ENCODE measurements around the gene DUSP9. TPM values are rescaled to one million over a fixed set of nuclear protein-coding genes. Genes with fewer than 3 reads are reported as not detected.

Gene DUSP9
- total RNA-seq, 1 donor from 2014 or later = not detected

DNA sequence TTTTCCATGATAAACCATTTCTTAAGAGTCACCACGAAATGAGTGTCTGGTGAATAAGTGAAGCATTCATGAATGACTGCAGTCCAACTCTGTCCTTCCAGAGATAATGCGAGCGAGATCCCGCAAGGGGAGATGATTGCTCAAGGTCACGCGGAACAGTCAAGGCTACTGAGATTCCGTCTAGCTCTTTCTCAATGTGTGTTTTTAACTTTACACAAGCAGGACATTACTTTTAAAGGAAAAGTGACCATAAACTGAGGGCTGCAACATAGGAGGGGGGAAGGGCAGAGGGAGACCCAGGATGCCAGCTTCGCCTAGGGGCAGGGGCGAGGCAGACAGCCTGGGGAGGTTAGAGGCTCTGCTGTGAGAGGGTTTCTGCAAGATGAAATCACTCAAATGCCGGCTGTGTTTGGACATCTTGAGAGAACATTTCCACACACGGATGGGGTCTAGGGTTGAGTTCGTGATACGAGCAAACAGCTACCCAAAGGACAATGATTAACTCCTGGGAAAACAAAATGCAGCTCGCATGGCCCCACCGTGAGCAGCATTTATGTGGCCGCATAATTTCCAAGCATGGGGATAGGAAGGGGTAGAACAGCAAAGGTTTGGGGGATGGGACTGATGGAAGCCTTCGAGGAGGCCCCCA lies 24.2 kb upstream of the DUSP9 start:
- no peaks in the 10 kb centered on the region for H3K9me3 Mint-ChIP-seq
- TF ChIP-seq CTCF (IDR thresholded peaks at IDR 0.05) = no peak
- intact Hi-C loops (cut with micrococcal nuclease) = no loop called here
- no peaks in the 10 kb centered on the region for H3K36me3 Mint-ChIP-seq (ENCODE audit: low read depth)
- peaks cover 12% of the 10 kb centered on the region for H3K27me3 Mint-ChIP-seq
- H3K4me3 Mint-ChIP-seq = no peak overlapping the region
- no peak overlapping the region for H3K27ac Mint-ChIP-seq
- no peaks in the 10 kb centered on the region for H3K4me1 Mint-ChIP-seq
- no peak for DNase-seq
- POLR2A ChIA-PET = no interaction called here
- CTCF ChIA-PET = no interaction called here
- no peak for ATAC-seq (ENCODE audit: low read depth)

DNA sequence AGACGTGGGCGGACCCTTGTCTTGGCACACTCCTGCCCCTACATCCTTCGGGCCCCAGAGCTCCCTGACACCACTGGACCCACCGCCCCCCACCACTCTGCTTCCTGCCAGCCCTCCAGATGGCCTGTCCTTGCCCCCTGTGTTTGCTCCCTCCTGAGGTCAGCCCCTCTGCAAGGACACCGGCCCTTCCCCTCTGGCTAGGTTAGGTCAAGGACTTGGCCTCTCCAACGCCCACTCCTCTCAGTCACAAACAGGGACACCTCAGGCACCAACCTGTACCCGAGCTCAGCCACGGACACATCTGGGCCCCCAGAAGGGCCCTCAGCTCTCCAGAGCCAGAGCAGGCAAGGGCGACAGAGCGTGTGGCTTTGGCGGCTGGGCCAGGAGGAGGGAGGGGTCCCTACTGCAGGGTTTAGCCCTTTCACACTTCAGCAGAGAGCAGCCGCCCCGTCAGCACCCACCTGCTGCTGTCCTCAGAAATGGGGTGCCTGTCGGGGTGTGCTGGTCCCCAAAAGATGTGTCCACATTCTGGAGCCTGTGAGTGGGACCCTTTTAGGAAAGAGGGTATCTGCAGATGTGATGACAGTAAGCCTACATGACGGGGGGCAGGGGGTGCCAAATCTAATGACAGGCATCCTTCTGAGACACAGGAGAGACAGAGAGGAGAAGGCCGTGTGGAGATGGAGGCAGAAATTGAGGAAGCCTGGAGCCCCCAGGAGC lies 23.5 kb upstream of the DUSP9 start:
- Mint-ChIP-seq H3K27ac (no peak overlapping the region), H3K9me3 (no peaks in the 10 kb centered on the region), H3K36me3 (ENCODE audit: low read depth) (no peaks in the 10 kb centered on the region), H3K4me3 (no peak overlapping the region), H3K4me1 (no peaks in the 10 kb centered on the region), H3K27me3 (peaks cover 10% of the 10 kb centered on the region)
- POLR2A ChIA-PET = no interaction called here
- CTCF ChIA-PET = no interaction called here
- TF ChIP-seq CTCF (IDR thresholded peaks at IDR 0.05) = no peak
- intact Hi-C loops (cut with micrococcal nuclease) = no loop called here
- ATAC-seq (ENCODE audit: low read depth) (no peak), DNase-seq (no peak)

DNA sequence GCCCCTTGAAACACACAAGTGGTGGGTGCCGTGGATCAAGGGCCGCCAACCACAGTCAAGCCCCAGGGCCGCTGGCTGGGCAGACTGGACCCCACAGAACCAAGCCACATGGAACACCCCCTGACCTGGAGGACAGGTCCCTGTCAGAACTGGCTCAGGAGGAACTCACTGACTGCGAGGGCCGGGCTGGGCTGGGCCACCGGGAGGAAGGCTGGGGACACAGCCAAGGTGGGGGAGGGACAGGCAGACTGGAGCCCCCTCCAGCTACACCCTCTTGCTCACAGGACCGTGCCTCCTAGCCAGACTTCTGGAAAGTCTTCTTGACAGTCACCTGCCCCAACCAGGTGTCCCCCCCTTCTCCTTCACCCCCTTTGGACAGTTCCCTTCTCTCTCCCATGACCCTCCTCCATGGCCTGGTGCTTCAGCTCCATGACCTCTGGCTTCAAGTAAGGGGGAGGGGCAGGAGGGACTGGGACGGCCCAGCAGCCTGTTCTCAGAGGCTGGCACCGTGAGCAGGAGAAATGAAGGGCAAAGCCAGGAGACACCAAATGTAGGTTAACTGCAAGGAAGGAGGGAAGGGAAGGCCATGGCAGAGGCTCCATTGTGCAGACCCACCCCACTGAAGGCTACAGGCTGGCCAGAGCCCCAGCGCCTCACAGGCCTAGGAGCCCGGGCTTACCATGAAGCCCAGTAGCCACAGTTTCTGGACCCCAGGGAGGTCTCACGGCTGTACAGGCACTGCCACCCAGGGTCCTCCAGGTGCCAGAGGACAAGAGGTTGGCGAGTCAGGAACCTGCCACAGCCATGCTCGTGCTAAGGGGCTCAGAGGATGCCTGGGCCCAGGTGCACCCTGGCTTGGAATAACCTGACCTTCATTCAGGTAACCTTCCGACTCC lies 22.6 kb upstream of the DUSP9 start:
- H3K4me3 Mint-ChIP-seq = no peak overlapping the region
- no peak overlapping the region for H3K27ac Mint-ChIP-seq
- CTCF ChIA-PET = no interaction called here
- H3K9me3 Mint-ChIP-seq = no peaks in the 10 kb centered on the region
- intact Hi-C loops (cut with micrococcal nuclease) = no loop called here
- ATAC-seq (ENCODE audit: low read depth) (no peak), DNase-seq (no peak)
- H3K36me3 Mint-ChIP-seq (ENCODE audit: low read depth) = no peaks in the 10 kb centered on the region
- TF ChIP-seq CTCF (IDR thresholded peaks at IDR 0.05) = no peak
- POLR2A ChIA-PET = no interaction called here
- H3K27me3 Mint-ChIP-seq = peaks cover 9% of the 10 kb centered on the region
- no peaks in the 10 kb centered on the region for H3K4me1 Mint-ChIP-seq

DNA sequence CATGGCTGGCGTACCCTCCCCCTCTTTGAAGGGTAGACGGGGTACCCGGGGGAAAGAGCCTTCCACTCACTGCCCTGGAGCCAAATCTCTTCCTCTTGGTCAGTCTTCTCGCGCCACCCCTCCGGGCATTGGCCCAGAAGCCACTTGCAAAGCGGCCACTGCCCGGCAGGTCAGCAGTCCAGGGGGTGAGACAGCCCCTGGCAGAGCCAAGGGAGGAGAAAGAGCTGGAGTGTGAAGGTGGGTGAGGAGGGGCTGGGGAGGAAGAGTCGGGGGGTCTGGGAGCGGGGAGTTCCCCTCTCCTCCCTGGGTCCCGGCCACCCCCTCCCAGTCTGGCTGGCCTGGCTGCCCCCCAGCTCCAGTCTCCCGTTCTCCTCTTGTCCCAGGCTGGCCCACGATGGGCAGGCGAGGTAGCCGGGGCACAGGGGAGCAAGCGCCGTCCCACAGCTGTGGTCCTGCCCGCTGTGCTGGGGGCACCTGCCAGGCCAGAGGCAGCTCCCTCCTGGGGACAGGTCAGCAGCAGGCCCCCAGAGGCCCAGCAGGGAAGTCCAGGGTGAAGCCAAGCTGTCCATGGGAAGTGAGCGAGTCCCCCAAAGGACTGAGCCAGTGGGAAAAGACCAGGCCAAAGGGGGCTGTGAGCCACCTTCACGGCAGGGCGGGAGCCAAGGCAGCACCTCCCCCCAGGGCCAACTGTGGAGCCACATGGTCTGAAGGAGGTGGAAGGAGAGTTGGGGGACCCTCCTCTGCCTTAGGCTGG lies 21.6 kb upstream of the DUSP9 start:
- H3K27me3 Mint-ChIP-seq = peaks cover 11% of the 10 kb centered on the region
- H3K27ac Mint-ChIP-seq = no peak overlapping the region
- H3K4me3 Mint-ChIP-seq = no peak overlapping the region
- intact Hi-C loops (cut with micrococcal nuclease) = no loop called here
- TF ChIP-seq CTCF (IDR thresholded peaks at IDR 0.05) = no peak
- no peaks in the 10 kb centered on the region for H3K9me3 Mint-ChIP-seq
- POLR2A ChIA-PET = no interaction called here
- DNase-seq (no peak), ATAC-seq (ENCODE audit: low read depth) (no peak)
- CTCF ChIA-PET = no interaction called here
- no peaks in the 10 kb centered on the region for H3K36me3 Mint-ChIP-seq (ENCODE audit: low read depth)
- H3K4me1 Mint-ChIP-seq = no peaks in the 10 kb centered on the region
